HEK293 (cell line): ENCODE results near the gene TP53I11.

Source experiments
- CTCF ChIP-seq: fragments of 450-650 bp; formaldehyde crosslinking; IDR thresholded peaks from 2 replicates; pipeline ENCODE4 v1.5.1; 2016; ENCODE audit warnings: missing biosample characterization, missing genetic modification characterization
- HOXA7 ChIP-seq: sonication (generic); formaldehyde crosslinking; IDR thresholded peaks from 2 replicates; pipeline ENCODE4 v1.8.1; 2022; ENCODE audit warnings: missing genetic modification reagents, borderline replicate concordance
- ZBTB1 ChIP-seq: fragments of 450-650 bp; formaldehyde crosslinking; IDR thresholded peaks from 2 replicates; pipeline ENCODE4 v1.5.1; 2016; ENCODE audit warnings: missing biosample characterization, missing genetic modification characterization
- ZBTB7A ChIP-seq: fragments of 450-650 bp; formaldehyde crosslinking; IDR thresholded peaks from 2 replicates; pipeline ENCODE4 v1.5.1; 2016; ENCODE audit warnings: low read depth, missing biosample characterization, missing genetic modification characterization
- ZNF302 ChIP-seq: fragments of 450-650 bp; formaldehyde crosslinking; IDR thresholded peaks from 2 replicates; pipeline ENCODE4 v1.5.1; 2016; ENCODE audit warnings: missing biosample characterization, missing genetic modification characterization, low read depth
- ZNF514 ChIP-seq: fragments of 450-650 bp; formaldehyde crosslinking; IDR thresholded peaks from 2 replicates; pipeline ENCODE4 v1.5.1; 2016; ENCODE audit warnings: missing biosample characterization, missing genetic modification characterization
- ZNF830 ChIP-seq: fragments of 450-650 bp; IDR thresholded peaks from 2 replicates; pipeline ENCODE4 v1.5.0; 2018; ENCODE audit warnings: missing biosample characterization, missing genetic modification characterization, low read depth, mild to moderate bottlenecking, moderate library complexity
- TF ChIP-seq, protein P1 (sequence below): fragments of 450-650 bp; formaldehyde crosslinking; IDR thresholded peaks from 2 replicates; pipeline ENCODE4 v1.5.1; 2016; ENCODE audit warnings: missing biosample characterization, missing genetic modification characterization
- TF ChIP-seq, protein P2 (sequence below): fragments of 450-650 bp; formaldehyde crosslinking; IDR thresholded peaks from 2 replicates; pipeline ENCODE4 v1.5.1; 2016; ENCODE audit warnings: missing biosample characterization, missing genetic modification characterization

DNA sequence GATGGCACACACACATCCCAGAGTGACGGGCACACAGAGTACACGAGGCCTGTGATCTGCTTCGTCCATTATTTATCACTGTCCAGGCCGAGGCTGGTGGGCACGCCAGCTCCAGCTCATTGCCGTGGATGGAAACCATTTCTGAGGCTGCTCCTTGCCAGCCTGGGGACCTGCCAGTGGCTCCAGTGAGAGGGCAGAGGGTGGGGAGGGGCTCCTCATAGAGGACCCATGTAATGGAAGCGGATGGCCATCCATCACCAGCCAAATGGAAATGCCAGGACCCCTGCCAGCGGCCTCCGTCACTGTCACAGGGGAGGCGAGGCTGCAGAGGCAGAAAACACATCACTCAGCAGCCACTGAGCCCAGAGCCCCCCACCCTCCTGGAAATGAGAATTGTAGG lies 35.7 kb downstream of the TP53I11 start:
- TF ChIP-seq ZBTB7A (no peak), ZNF830 (tag by site-specific recombination) (no peak), HOXA7 (CRISPR knock-in tag) (no peak), ZNF514 (tag by site-specific recombination) (no peak), CTCF (tag by site-specific recombination) (no peak), ZBTB1 (tag by site-specific recombination) (no peak), ZNF302 (tag by site-specific recombination) (no peak)
- TF ChIP-seq, protein P1, sequence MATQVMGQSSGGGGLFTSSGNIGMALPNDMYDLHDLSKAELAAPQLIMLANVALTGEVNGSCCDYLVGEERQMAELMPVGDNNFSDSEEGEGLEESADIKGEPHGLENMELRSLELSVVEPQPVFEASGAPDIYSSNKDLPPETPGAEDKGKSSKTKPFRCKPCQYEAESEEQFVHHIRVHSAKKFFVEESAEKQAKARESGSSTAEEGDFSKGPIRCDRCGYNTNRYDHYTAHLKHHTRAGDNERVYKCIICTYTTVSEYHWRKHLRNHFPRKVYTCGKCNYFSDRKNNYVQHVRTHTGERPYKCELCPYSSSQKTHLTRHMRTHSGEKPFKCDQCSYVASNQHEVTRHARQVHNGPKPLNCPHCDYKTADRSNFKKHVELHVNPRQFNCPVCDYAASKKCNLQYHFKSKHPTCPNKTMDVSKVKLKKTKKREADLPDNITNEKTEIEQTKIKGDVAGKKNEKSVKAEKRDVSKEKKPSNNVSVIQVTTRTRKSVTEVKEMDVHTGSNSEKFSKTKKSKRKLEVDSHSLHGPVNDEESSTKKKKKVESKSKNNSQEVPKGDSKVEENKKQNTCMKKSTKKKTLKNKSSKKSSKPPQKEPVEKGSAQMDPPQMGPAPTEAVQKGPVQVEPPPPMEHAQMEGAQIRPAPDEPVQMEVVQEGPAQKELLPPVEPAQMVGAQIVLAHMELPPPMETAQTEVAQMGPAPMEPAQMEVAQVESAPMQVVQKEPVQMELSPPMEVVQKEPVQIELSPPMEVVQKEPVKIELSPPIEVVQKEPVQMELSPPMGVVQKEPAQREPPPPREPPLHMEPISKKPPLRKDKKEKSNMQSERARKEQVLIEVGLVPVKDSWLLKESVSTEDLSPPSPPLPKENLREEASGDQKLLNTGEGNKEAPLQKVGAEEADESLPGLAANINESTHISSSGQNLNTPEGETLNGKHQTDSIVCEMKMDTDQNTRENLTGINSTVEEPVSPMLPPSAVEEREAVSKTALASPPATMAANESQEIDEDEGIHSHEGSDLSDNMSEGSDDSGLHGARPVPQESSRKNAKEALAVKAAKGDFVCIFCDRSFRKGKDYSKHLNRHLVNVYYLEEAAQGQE (tag by site-specific recombination) = no peak
- TF ChIP-seq, protein P2, sequence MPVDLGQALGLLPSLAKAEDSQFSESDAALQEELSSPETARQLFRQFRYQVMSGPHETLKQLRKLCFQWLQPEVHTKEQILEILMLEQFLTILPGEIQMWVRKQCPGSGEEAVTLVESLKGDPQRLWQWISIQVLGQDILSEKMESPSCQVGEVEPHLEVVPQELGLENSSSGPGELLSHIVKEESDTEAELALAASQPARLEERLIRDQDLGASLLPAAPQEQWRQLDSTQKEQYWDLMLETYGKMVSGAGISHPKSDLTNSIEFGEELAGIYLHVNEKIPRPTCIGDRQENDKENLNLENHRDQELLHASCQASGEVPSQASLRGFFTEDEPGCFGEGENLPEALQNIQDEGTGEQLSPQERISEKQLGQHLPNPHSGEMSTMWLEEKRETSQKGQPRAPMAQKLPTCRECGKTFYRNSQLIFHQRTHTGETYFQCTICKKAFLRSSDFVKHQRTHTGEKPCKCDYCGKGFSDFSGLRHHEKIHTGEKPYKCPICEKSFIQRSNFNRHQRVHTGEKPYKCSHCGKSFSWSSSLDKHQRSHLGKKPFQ (tag by site-specific recombination) = no peak
